ENCODE measurements around the gene KCNJ3. TPM values are rescaled to one million over a fixed set of nuclear protein-coding genes. Genes with fewer than 3 reads are reported as not detected.

The KCNJ3 gene
- total and polyA plus RNA-seq, 2 of the 13 experiments (the other 11 are each of a cell fraction or from before 2014, with no cell fraction given), result not detected

- TF ChIP-seq ZSCAN5A (CRISPR knock-in tag; IDR thresholded peaks at IDR 0.05; ENCODE audit: borderline replicate concordance) (no peak), TP53 (CRISPR knock-in tag; conservative IDR thresholded peaks at IDR 0.05) (no peak), BCL6 (CRISPR knock-in tag; IDR thresholded peaks at IDR 0.05) (no peak)
These were observed 1.6 kb downstream of the KCNJ3 start (continued) for GRCh38 chr2:154700136-154700535.

- CTCF ChIA-PET (ENCODE audit: low intra/inter-chr PET ratio, low total read pairs), result no interaction called here
These were observed 6.5 kb downstream of the KCNJ3 start for GRCh38 chr2:154704991-154705390.

More at GRCh38 chr2:154704991-154705390, 6.5 kb downstream of the KCNJ3 start:
- no peaks in the 10 kb centered on the region for H3K9me3 ChIP-seq (ENCODE audit: low read length)
- H3K27me3 ChIP-seq (ENCODE audit: control insufficient read depth in 1 of 2, insufficient read depth in 2 of 2, low read length in 2 of 2), result no peaks in the 10 kb centered on the region
- H3K9ac ChIP-seq (ENCODE audit: insufficient read depth, low read depth, low read length), result no peak overlapping the region
- no peaks in the 10 kb centered on the region for H4K20me1 ChIP-seq (ENCODE audit: insufficient read depth, low read length)
- DNase-seq (ENCODE audit: low spot score), result no peak
- POLR2A ChIA-PET, result no interaction called here
- no peak overlapping the region for H3K4me2 ChIP-seq (ENCODE audit: low read depth, low read length)
- no peak for FAIRE-seq
- in situ Hi-C loops (cut with HindIII; ENCODE audit: extremely low pct_ligation_motif_present, low pct_unique_long_range_greater_than_20kb) (no loop called here), intact Hi-C loops (cut with micrococcal nuclease; ENCODE audit: unreplicated experiment) (no loop called here)
- TF ChIP-seq MLX (CRISPR knock-in tag; IDR thresholded peaks at IDR 0.05) (no peak), HINFP (CRISPR knock-in tag; IDR thresholded peaks at IDR 0.05; ENCODE audit: low read depth) (no peak), SMYD3 (CRISPR knock-in tag; IDR thresholded peaks at IDR 0.05) (no peak), RERE (CRISPR knock-in tag; IDR thresholded peaks at IDR 0.05; ENCODE audit: low read depth) (no peak)
- WGBS (ENCODE audit: low lambda C conversion rate), result 15% methylated on average over 4 of the region's 4 CpGs
- H3K27ac ChIP-seq (ENCODE audit: extremely low read length, insufficient read depth, low read length), result no peak overlapping the region
- H3K79me2 ChIP-seq (ENCODE audit: insufficient read depth, low read length), result no peaks in the 10 kb centered on the region
- no peak overlapping the region for H2AFZ ChIP-seq (ENCODE audit: low read length)
- no peaks in the 10 kb centered on the region for H3K4me1 ChIP-seq (ENCODE audit: insufficient read depth, low read length)
- no peaks in the 10 kb centered on the region for H3K36me3 ChIP-seq (replicated peaks in 1 of 2; ENCODE audit: control insufficient read depth in 1 of 2, insufficient read depth in 2 of 2, low read length in 2 of 2)
- no TSS peak for BruUV-seq (replicated peaks)
- no peak overlapping the region for H3K4me3 ChIP-seq (replicated peaks in 1 of 3; ENCODE audit: insufficient read depth in 1 of 3, low read depth in 2 of 3, low read length in 3 of 3)
- ATAC-seq, result no peak
